Liver (tissue), 9 donors: ENCODE measurements around the gene THBS1. TPM values are rescaled to one million over a fixed set of nuclear protein-coding genes. Genes with fewer than 3 reads are reported as not detected.

ENCODE experiments used
- DNase-seq: peaks from one replicate; pipeline ENCODE4 v3.0.0-alpha.2; 2017; ENCODE audit warnings: low spot score
- H3K27ac ChIP-seq, 2 donors: one replicate each; pipeline ENCODE4 v1.7.0; 2013; ENCODE audit warnings: inconsistent platforms in 2 of 2, low read length in 2 of 2, control low read depth in 1 of 2, low read depth in 1 of 2, mild to moderate bottlenecking in 1 of 2
- H3K27me3 ChIP-seq, 4 donors: one replicate each; pipeline versions ENCODE4 v1.6.1 to v1.7.0; 2013; ENCODE audit warnings: low read length in 3 of 4, inconsistent platforms in 1 of 4, mild to moderate bottlenecking in 1 of 4, moderate library complexity in 1 of 4; ENCODE audit not compliant: control insufficient read depth in 4 of 4, insufficient read depth in 4 of 4
- H3K36me3 ChIP-seq, 4 donors: one replicate each; pipeline versions ENCODE4 v1.6.1 to v1.7.0; 2013; ENCODE audit warnings: low read length in 3 of 4, mild to moderate bottlenecking in 3 of 4, low read depth in 1 of 4, moderate library complexity in 1 of 4; ENCODE audit not compliant: control insufficient read depth in 4 of 4, insufficient read depth in 3 of 4
- H3K4me1 ChIP-seq, 4 donors: one replicate each; pipeline versions ENCODE4 v1.6.1 to v1.7.0; 2013; ENCODE audit warnings: low read length in 3 of 4, mild to moderate bottlenecking in 3 of 4, moderate library complexity in 1 of 4; ENCODE audit not compliant: control insufficient read depth in 4 of 4, insufficient read depth in 4 of 4
- H3K4me3 ChIP-seq, 3 donors: one replicate each; pipeline versions ENCODE4 v1.6.1 to v1.7.0; 2013; ENCODE audit warnings: low read length in 3 of 3, control low read depth in 1 of 3, low read depth in 1 of 3, mild to moderate bottlenecking in 1 of 3
- H3K9ac ChIP-seq, 2 donors: one replicate each; pipeline ENCODE4 v1.7.0; 2013; ENCODE audit warnings: low read length in 2 of 2, mild to moderate bottlenecking in 2 of 2, moderate library complexity in 2 of 2, control low read depth in 1 of 2, low read depth in 1 of 2
- H3K9me3 ChIP-seq, 4 donors: one replicate each; pipeline versions ENCODE4 v1.6.1 to v1.7.0; 2013; ENCODE audit warnings: low read length in 3 of 4; ENCODE audit not compliant: control insufficient read depth in 4 of 4
- EGR1 ChIP-seq, 2 donors: IDR thresholded peaks; 2 replicates each; pipeline ENCODE4 v1.6.1; 2016 to 2018; ENCODE audit warnings: antibody characterized with exemption in 2 of 2, low read depth in 2 of 2
- HNF4A ChIP-seq, 2 donors: conservative IDR thresholded peaks; 2 replicates each; pipeline ENCODE4 v1.6.1; 2016; ENCODE audit warnings: antibody characterized with exemption in 2 of 2, mild to moderate bottlenecking in 2 of 2
- HNF4G ChIP-seq: IDR thresholded peaks from 2 replicates; pipeline ENCODE4 v1.6.1; 2016; ENCODE audit warnings: antibody characterized with exemption
- JUND ChIP-seq, 2 donors: IDR thresholded peaks; 2 replicates each; pipeline ENCODE4 v1.6.1; 2016; ENCODE audit warnings: antibody characterized with exemption in 2 of 2
- NR2F2 ChIP-seq: IDR thresholded peaks from 2 replicates; pipeline ENCODE4 v1.6.1; 2016; ENCODE audit warnings: antibody characterized with exemption
- RAD21 ChIP-seq, 2 donors: IDR thresholded peaks; 2 replicates each; pipeline ENCODE4 v1.6.1; 2016; ENCODE audit warnings: antibody characterized with exemption in 2 of 2, mild to moderate bottlenecking in 2 of 2
- RXRA ChIP-seq, 2 donors: IDR thresholded peaks; 2 replicates each; pipeline ENCODE4 v1.6.1; 2017 to 2018; ENCODE audit warnings: antibody characterized with exemption in 2 of 2, mild to moderate bottlenecking in 1 of 2
- TAF1 ChIP-seq: conservative IDR thresholded peaks from 2 replicates; pipeline ENCODE4 v1.6.1; 2016; ENCODE audit warnings: antibody characterized with exemption, mild to moderate bottlenecking
- YY1 ChIP-seq: IDR thresholded peaks from 2 replicates; pipeline ENCODE4 v1.6.1; 2016; ENCODE audit warnings: antibody characterized with exemption, mild to moderate bottlenecking
- WGBS: extraction: QIAGEN DNeasy Blood & Tissue Kit; methylation state at CpG from one replicate; pipeline ENCODE4 v1.1.7; 2013; 5-methylcytosine and 5-hydroxymethylcytosine counted together
- polyA plus RNA-seq, 2 donors: library from polyadenylated mRNA; stranded (reverse) in 1 of 2; unstranded in 1 of 2; fragments of 200-250 nt in 1 of 2; fragments of >200 nt in 1 of 2; fragmentation: Nextera tagmentation in 1 of 2; extraction: Ambion mirVana in 1 of 2; gene quantifications; one replicate each; pipeline versions ENCODE4 v1.2.1 to v1.2.3, GENCODE V29; 2013 to 2015
- total RNA-seq, 2 donors: library from RNA; depleted of rRNA; stranded (reverse); fragments of >200 nt; gene quantifications; one replicate each; pipeline ENCODE4 v1.2.3, GENCODE V29; 2014
- TF ChIP-seq, protein P1 (sequence below): IDR thresholded peaks from 2 replicates; pipeline ENCODE4 v1.6.1; 2016; ENCODE audit warnings: antibody characterized with exemption
- TF ChIP-seq, protein P2 (sequence below): IDR thresholded peaks from 2 replicates; pipeline ENCODE4 v1.6.1; 2016; ENCODE audit warnings: antibody characterized with exemption
- TF ChIP-seq, protein P3 (sequence below): IDR thresholded peaks from 2 replicates; pipeline ENCODE4 v1.6.1; 2016; ENCODE audit warnings: antibody characterized with exemption
- TF ChIP-seq, protein P4 (sequence below): fragments of 150-350 bp; IDR thresholded peaks from 2 replicates; pipeline ENCODE4 v1.5.1; 2017; ENCODE audit warnings: improper control_type of control experiment, low read depth, low read length; ENCODE audit not compliant: missing input control
- donor health status: healthy.
- donor health status: healthy.
- donor health status: healthy.
- donor health status: healthy.
- donor health status: healthy.

Gene THBS1
- total and polyA plus RNA-seq, 4 donors: 8.9 to 73.6 (median 22.6) TPM

DNA sequence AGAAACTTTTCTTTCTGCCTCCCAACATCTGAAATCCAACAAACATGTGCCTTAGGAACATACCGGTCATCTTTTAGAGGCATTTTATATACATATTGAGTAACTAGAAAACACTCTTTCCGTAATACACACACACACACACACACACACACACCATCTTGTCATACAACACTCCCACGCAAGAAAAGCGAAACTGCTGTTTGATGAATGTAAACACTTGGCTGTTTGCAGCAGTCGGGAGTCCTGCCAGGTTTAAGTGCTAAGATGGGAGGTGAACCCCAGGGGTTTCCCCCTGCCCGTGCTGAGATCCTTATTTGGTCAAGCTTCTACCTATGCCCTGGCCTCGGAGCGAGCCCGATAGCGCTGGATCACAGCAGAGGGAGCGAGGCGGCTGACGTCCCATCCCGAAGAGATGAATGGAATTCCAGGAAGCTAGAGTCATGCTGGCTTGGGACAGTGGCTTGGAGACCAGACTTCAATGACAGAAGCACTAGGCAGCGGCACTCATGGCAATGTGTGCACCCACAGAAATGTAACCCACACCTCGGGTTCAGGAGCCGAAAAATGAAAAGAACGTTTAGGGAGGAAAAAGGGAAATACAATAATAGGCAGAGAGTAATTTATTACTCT lies 1.3 kb upstream of the THBS1 start:
- Histone ChIP-seq H3K4me1 (peaks cover 4 to 43% (median 16%) of the 10 kb centered on the region in 4 donors), H3K36me3 (peaks cover 0 to 13% (median 6%) of the 10 kb centered on the region in 4 donors), H3K27ac (peak overlapping the region; percentile 59 to 78), H3K4me3 (peak overlapping the region; percentile 38 to 61 (median 46)), H3K9me3 (no peaks in the 10 kb centered on the region), H3K27me3 (peaks cover 0 to 5% (median 0%) of the 10 kb centered on the region in 4 donors), H3K9ac (peak overlapping the region in 1 of 2 donors; percentile 33)
- no peak for DNase-seq
- TF ChIP-seq HNF4G: no peak
- TF ChIP-seq YY1: no peak
- no peak for TF ChIP-seq NR2F2
- TF ChIP-seq, protein P1, sequence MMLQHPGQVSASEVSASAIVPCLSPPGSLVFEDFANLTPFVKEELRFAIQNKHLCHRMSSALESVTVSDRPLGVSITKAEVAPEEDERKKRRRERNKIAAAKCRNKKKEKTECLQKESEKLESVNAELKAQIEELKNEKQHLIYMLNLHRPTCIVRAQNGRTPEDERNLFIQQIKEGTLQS: no peak
- TF ChIP-seq JUND (IDR thresholded peaks at IDR 0.05): peak in 1 of 2 donors; percentile 62
- peak in 1 of 2 donors; percentile 17 for TF ChIP-seq HNF4A (conservative IDR thresholded peaks at IDR 0.05)
- peak in 1 of 2 donors; percentile 74 for TF ChIP-seq EGR1 (IDR thresholded peaks at IDR 0.05; ENCODE audit: low read depth in 2 of 2)
- peak; percentile 20 for TF ChIP-seq RXRA (IDR thresholded peaks at IDR 0.05)
- TF ChIP-seq, protein P2, sequence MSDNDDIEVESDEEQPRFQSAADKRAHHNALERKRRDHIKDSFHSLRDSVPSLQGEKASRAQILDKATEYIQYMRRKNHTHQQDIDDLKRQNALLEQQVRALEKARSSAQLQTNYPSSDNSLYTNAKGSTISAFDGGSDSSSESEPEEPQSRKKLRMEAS: peak; percentile 28
- 15% methylated on average over 18 of the region's 18 CpGs for WGBS

DNA sequence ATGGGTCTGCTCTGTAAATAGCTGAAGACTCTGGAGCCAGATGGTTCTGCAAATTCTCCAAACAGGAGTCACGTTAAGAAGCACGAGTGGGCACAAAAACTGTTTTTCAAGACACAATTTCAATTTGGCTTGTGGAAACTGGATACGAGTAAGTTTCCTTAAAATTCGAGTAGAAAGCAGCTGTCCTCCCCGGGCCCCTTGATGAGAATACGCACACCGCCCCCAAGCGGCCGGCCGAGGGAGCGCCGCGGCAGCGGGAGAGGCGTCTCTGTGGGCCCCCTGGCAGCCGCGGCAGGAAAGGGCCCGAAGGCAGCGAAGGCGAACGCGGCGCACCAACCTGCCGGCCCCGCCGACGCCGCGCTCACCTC lies 778 bp upstream of the THBS1 start:
- Histone ChIP-seq H3K9me3 (no peaks in the 10 kb centered on the region), H3K27me3 (peaks cover 0 to 5% (median 0%) of the 10 kb centered on the region in 4 donors), H3K9ac (peak overlapping the region; percentile 23 to 33), H3K4me1 (peaks cover 4 to 43% (median 16%) of the 10 kb centered on the region in 4 donors), H3K4me3 (peak overlapping the region; percentile 38 to 85 (median 46)), H3K27ac (peak overlapping the region; percentile 59 to 78), H3K36me3 (peaks cover 0 to 18% (median 8%) of the 10 kb centered on the region in 4 donors)
- WGBS: under 1% methylated on average over 29 of the region's 29 CpGs
- no peak for TF ChIP-seq EGR1 (IDR thresholded peaks at IDR 0.05; ENCODE audit: low read depth in 2 of 2)
- TF ChIP-seq RAD21 (IDR thresholded peaks at IDR 0.05): peak; percentile 86
- TF ChIP-seq, protein P3, sequence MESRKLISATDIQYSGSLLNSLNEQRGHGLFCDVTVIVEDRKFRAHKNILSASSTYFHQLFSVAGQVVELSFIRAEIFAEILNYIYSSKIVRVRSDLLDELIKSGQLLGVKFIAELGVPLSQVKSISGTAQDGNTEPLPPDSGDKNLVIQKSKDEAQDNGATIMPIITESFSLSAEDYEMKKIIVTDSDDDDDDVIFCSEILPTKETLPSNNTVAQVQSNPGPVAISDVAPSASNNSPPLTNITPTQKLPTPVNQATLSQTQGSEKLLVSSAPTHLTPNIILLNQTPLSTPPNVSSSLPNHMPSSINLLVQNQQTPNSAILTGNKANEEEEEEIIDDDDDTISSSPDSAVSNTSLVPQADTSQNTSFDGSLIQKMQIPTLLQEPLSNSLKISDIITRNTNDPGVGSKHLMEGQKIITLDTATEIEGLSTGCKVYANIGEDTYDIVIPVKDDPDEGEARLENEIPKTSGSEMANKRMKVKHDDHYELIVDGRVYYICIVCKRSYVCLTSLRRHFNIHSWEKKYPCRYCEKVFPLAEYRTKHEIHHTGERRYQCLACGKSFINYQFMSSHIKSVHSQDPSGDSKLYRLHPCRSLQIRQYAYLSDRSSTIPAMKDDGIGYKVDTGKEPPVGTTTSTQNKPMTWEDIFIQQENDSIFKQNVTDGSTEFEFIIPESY: no peak
- TF ChIP-seq, protein P4, sequence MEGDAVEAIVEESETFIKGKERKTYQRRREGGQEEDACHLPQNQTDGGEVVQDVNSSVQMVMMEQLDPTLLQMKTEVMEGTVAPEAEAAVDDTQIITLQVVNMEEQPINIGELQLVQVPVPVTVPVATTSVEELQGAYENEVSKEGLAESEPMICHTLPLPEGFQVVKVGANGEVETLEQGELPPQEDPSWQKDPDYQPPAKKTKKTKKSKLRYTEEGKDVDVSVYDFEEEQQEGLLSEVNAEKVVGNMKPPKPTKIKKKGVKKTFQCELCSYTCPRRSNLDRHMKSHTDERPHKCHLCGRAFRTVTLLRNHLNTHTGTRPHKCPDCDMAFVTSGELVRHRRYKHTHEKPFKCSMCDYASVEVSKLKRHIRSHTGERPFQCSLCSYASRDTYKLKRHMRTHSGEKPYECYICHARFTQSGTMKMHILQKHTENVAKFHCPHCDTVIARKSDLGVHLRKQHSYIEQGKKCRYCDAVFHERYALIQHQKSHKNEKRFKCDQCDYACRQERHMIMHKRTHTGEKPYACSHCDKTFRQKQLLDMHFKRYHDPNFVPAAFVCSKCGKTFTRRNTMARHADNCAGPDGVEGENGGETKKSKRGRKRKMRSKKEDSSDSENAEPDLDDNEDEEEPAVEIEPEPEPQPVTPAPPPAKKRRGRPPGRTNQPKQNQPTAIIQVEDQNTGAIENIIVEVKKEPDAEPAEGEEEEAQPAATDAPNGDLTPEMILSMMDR: peak; percentile 97
- no peak for TF ChIP-seq TAF1
- peak; percentile 89 for DNase-seq
